Thymus (tissue), 11 donors: ENCODE results near the gene QSER1. TPM values are rescaled to one million over a fixed set of nuclear protein-coding genes. Genes with fewer than 3 reads are reported as not detected.
"Not testable (repeated sequence)": the region's sequence is repeated elsewhere in the genome, so short reads cannot be mapped to it uniquely, and the experiment has no call there.

Experiments
- DNase-seq, 9 donors: peaks; one replicate each; pipeline ENCODE4 v3.0.0-alpha.2; 2013; ENCODE audit warnings: low spot score in 9 of 9, low read depth in 6 of 9, missing footprints in 1 of 9
- H3K27ac ChIP-seq, 2 donors: one replicate each; pipeline ENCODE4 v1.5.1; 2013; ENCODE audit warnings: control low read depth in 1 of 2, low read depth in 1 of 2, low read length in 1 of 2, mild to moderate bottlenecking in 1 of 2, moderate library complexity in 1 of 2
- H3K27me3 ChIP-seq, 2 donors: one replicate each; pipeline ENCODE4 v1.5.1; 2013; ENCODE audit warnings: low read length in 1 of 2; ENCODE audit not compliant: control insufficient read depth in 2 of 2, insufficient read depth in 1 of 2
- H3K36me3 ChIP-seq, 2 donors: one replicate each; pipeline ENCODE4 v1.5.1; 2013; ENCODE audit warnings: low read length in 1 of 2, mild to moderate bottlenecking in 1 of 2, moderate library complexity in 1 of 2; ENCODE audit not compliant: control insufficient read depth in 2 of 2, insufficient read depth in 2 of 2
- H3K4me1 ChIP-seq, 2 donors: one replicate each; pipeline ENCODE4 v1.5.1; 2013; ENCODE audit warnings: low read length in 2 of 2; ENCODE audit not compliant: control insufficient read depth in 2 of 2, insufficient read depth in 2 of 2
- H3K4me3 ChIP-seq, 2 donors: one replicate each; pipeline ENCODE4 v1.5.1; 2013; ENCODE audit warnings: low read length in 2 of 2, control low read depth in 1 of 2, mild to moderate bottlenecking in 1 of 2
- H3K9me3 ChIP-seq, 2 donors: one replicate each; pipeline ENCODE4 v1.5.1; 2013; ENCODE audit warnings: low read length in 1 of 2, mild to moderate bottlenecking in 1 of 2; ENCODE audit not compliant: control insufficient read depth in 2 of 2, insufficient read depth in 1 of 2
- WGBS: extraction: QIAGEN DNeasy Blood & Tissue Kit; methylation state at CpG from one replicate; pipeline ENCODE4 v1.1.7; 2013; 5-methylcytosine and 5-hydroxymethylcytosine counted together
- polyA plus RNA-seq: library from polyadenylated mRNA; stranded (reverse); fragments of 200-250 nt; gene quantifications from one replicate; pipeline ENCODE4 v1.2.3, GENCODE V29; 2013
- total RNA-seq: library from RNA; stranded (reverse); fragments of 120-200 nt; gene quantifications from one replicate; pipeline ENCODE4 v1.2.4, GENCODE V29; 2013
- donor health status: healthy.

QSER1 gene
- total and polyA plus RNA-seq, 2 donors = 5.8 to 14.5 TPM

DNA sequence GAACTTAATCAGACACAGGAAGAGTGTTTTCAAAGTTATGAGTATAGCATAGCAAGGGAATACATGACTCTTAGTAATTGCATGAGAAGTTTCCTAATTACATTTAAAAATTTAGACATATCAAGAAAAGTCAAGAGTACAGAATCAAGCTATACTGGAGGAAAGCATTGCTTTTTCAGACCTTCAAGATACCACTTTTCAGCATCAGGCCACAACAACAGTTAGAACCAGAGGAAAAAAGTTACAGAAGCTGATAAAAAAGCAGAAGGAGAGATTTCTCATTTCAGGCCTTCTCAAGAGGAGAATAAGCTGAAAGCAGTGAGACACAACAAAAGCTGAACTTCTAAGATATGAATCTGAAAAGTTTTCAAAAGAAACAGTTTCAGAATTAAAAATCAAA is 28.1 kb upstream of the QSER1 start:
- no peak for DNase-seq
- H3K27me3 ChIP-seq = no peaks in the 10 kb centered on the region
- H3K36me3 ChIP-seq = no peaks in the 10 kb centered on the region
- H3K9me3 ChIP-seq = no peaks in the 10 kb centered on the region
- H3K4me1 ChIP-seq = no peaks in the 10 kb centered on the region
- H3K4me3 ChIP-seq = no peak overlapping the region
- H3K27ac ChIP-seq = no peak overlapping the region

GRCh38 chr11:32868752-32869151 is 23.9 kb upstream of the QSER1 start:
- H3K9me3 ChIP-seq, H3K27ac ChIP-seq, H3K36me3 ChIP-seq, H3K27me3 ChIP-seq, H3K4me3 ChIP-seq, DNase-seq, H3K4me1 ChIP-seq: not testable (repeated sequence)
- 72% methylated on average over 4 of the region's 4 CpGs for WGBS

DNA sequence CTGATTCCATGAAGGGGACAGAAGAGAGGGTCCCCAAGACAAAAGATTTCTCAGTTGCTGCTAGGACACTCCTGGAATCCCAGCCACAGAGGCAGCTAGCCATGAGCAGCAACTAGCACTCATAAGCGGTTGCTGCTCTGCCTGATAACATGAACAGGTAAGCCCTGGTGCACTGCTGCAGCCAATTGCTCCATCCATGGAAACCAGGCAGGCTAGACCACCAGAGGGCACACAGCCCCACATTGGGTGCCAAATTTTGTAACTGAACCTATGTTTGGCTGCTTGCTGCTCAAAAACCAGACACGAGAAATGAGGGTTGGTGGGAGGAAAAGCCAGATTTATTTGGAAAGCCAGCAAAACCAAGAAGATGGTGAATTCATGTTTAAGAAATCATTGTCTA is 21.9 kb upstream of the QSER1 start:
- H3K27me3 ChIP-seq = no peaks in the 10 kb centered on the region
- no peak overlapping the region for H3K4me3 ChIP-seq
- WGBS = 69% methylated on average over 2 of the region's 2 CpGs
- no peaks in the 10 kb centered on the region for H3K36me3 ChIP-seq
- peak in 1 of 9 donors; percentile 33 for DNase-seq
- H3K27ac ChIP-seq = no peak overlapping the region
- no peaks in the 10 kb centered on the region for H3K4me1 ChIP-seq
- no peaks in the 10 kb centered on the region for H3K9me3 ChIP-seq

DNA sequence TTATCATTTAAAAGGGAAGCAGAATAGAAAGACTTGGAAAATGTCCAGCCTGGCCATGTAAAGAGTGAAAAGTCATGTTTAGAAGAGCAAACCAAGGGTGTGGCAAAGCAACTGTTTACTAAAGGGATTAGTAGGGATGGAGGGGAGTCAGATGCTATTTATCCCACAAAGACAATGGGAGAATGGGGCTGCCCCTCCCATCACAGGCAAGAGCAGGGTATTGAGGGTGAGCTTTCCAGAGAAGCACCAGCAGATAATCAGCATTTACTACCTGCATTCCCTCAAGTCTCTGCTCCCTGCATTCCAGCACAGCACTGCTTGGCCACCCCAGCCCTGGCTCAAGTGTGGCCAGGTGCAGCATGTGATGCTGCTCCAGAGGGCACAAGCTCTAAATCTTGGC is 18.5 kb upstream of the QSER1 start:
- H3K4me1 ChIP-seq = no peaks in the 10 kb centered on the region
- no peak overlapping the region for H3K4me3 ChIP-seq
- DNase-seq = no peak
- H3K27ac ChIP-seq = no peak overlapping the region
- no peaks in the 10 kb centered on the region for H3K36me3 ChIP-seq
- H3K27me3 ChIP-seq = no peaks in the 10 kb centered on the region
- H3K9me3 ChIP-seq = no peaks in the 10 kb centered on the region

GRCh38 chr11:32881286-32881685 is 11.3 kb upstream of the QSER1 start:
- H3K36me3 ChIP-seq = no peaks in the 10 kb centered on the region
- no peaks in the 10 kb centered on the region for H3K27me3 ChIP-seq
- no peak overlapping the region for H3K4me3 ChIP-seq
- H3K4me1 ChIP-seq = no peaks in the 10 kb centered on the region
- 77% methylated on average over 4 of the region's 4 CpGs for WGBS
- DNase-seq = no peak
- H3K27ac ChIP-seq = no peak overlapping the region
- no peaks in the 10 kb centered on the region for H3K9me3 ChIP-seq

- Histone ChIP-seq H3K27ac (no peak overlapping the region), H3K4me1 (no peaks in the 10 kb centered on the region), H3K27me3 (no peaks in the 10 kb centered on the region), H3K36me3 (no peaks in the 10 kb centered on the region), H3K4me3 (no peak overlapping the region), H3K9me3 (no peaks in the 10 kb centered on the region)
- WGBS = 97% methylated on average over 3 of the region's 3 CpGs
- DNase-seq = no peak
These were observed 9.2 kb upstream of the QSER1 start for GRCh38 chr11:32883421-32883820.

DNA sequence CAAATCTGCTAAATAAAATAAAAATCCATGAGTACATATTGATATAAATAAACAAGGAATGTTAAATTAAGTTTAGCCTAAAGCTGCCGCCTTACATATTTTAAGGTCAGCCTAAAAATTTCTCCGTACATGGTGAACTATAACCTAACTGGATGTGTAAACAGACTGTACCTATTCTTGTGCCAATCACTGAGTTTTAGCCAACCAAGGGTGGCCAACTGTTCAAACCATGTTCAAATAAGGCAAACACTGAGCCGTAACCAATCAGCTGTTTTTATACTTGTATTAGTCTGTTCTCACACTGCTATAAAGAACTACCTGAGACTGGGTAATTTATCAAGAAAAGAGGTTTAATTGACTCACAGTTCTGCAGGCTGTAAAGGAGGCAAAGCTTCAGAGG is 8.6 kb upstream of the QSER1 start:
- no peak for DNase-seq
- Histone ChIP-seq H3K27ac (no peak overlapping the region), H3K27me3 (no peaks in the 10 kb centered on the region), H3K4me1 (no peaks in the 10 kb centered on the region), H3K36me3 (no peaks in the 10 kb centered on the region), H3K4me3 (no peak overlapping the region), H3K9me3 (no peaks in the 10 kb centered on the region)
- WGBS = 83% methylated on average over 3 of the region's 3 CpGs

- no peaks in the 10 kb centered on the region for H3K27me3 ChIP-seq
- H3K27ac ChIP-seq = no peak overlapping the region
- 90% methylated on average over 3 of the region's 3 CpGs for WGBS
- no peaks in the 10 kb centered on the region for H3K36me3 ChIP-seq
- no peaks in the 10 kb centered on the region for H3K9me3 ChIP-seq
- H3K4me1 ChIP-seq = no peaks in the 10 kb centered on the region
- no peak for DNase-seq
- H3K4me3 ChIP-seq = no peak overlapping the region
These were observed 7.7 kb upstream of the QSER1 start for GRCh38 chr11:32884770-32885384.

DNA sequence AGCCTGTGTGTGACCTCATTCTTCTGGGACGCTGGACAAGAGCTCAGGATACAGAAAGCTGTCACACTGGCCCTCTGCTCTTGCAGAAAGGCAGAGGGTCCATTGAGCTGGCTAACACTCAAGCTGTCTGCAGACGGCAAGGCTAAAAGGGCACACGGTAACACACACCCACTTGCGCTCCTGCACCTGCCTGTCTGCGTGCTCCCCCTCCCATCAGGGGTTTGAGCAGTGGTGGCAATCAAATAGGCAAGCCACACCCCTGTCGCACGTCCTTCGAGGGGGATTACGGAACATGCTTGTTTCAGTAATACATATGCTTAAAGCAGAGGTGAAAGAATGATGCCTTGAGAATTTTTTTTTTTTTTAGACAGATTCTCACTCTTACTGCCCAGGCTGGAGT is 7.1 kb upstream of the QSER1 start:
- Histone ChIP-seq H3K36me3 (no peaks in the 10 kb centered on the region), H3K27me3 (no peaks in the 10 kb centered on the region), H3K27ac (no peak overlapping the region), H3K4me3 (no peak overlapping the region), H3K9me3 (no peaks in the 10 kb centered on the region), H3K4me1 (no peaks in the 10 kb centered on the region)
- DNase-seq = no peak
- WGBS = 97% methylated on average over 9 of the region's 9 CpGs

DNA sequence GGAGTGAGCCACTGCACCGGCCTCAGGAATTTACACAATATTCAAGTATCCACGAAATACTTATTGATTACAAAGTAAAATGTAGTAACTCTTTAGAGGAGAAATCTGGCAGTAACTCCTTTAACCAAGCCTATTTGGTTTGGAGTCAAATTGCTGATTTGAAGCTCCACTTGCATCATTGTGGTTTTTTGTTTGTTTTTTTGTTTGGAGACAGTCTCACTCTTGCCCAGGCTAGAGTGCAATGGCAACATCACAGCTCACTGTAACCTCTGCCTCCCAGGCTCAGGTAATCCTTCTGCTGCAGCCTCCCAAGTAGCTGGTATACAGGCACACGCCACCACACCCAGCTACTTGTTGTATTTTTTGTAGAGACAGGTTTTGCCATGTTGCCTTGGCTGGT is 6.4 kb upstream of the QSER1 start:
- no peak overlapping the region for H3K4me3 ChIP-seq
- H3K4me1 ChIP-seq = no peaks in the 10 kb centered on the region
- WGBS = 95% methylated on average over 3 of the region's 3 CpGs
- no peak overlapping the region for H3K27ac ChIP-seq
- no peaks in the 10 kb centered on the region for H3K9me3 ChIP-seq
- H3K36me3 ChIP-seq = no peaks in the 10 kb centered on the region
- DNase-seq = no peak
- no peaks in the 10 kb centered on the region for H3K27me3 ChIP-seq
